Neural progenitor cell (in vitro differentiated cells): ENCODE measurements around the gene PLA2G6. TPM values are rescaled to one million over a fixed set of nuclear protein-coding genes. Genes with fewer than 3 reads are reported as not detected.

Experiments
- DNase-seq: peaks from one replicate; pipeline ENCODE4 v3.0.0-alpha.2; 2016; ENCODE audit warnings: low spot score
- H2AFZ ChIP-seq: fragments of 200-600 bp; sonication (generic); replicated peaks from 2 replicates; pipeline ENCODE4 v1.6.1; 2016; ENCODE audit warnings: antibody characterized with exemption
- H3F3A ChIP-seq: fragments of 200-600 bp; sonication (generic); 2 replicates; pipeline ENCODE4 v1.6.1; 2016; ENCODE audit warnings: antibody characterized with exemption, low read depth
- H3K27ac ChIP-seq: fragments of 200-600 bp; sonication (generic); 2 replicates; pipeline ENCODE4 v1.5.1; 2016; ENCODE audit warnings: mild to moderate bottlenecking
- H3K27me3 ChIP-seq: fragments of 200-600 bp; sonication (generic); 2 replicates; pipeline ENCODE4 v1.6.1; 2016; ENCODE audit warnings: mild to moderate bottlenecking, moderate library complexity
- H3K36me3 ChIP-seq: fragments of 200-600 bp; sonication (generic); 2 replicates; pipeline ENCODE4 v1.5.1; 2016
- H3K4me1 ChIP-seq: fragments of 200-600 bp; sonication (generic); 2 replicates; pipeline ENCODE4 v1.6.1; 2016; ENCODE audit warnings: mixed run types
- H3K4me2 ChIP-seq: fragments of 200-600 bp; sonication (generic); 2 replicates; pipeline ENCODE4 v1.6.1; 2016
- H3K4me3 ChIP-seq: fragments of 200-600 bp; sonication (generic); 2 replicates; pipeline ENCODE4 v1.5.1; 2016
- H3K79me2 ChIP-seq: fragments of 200-600 bp; sonication (generic); 2 replicates; pipeline ENCODE4 v1.6.1; 2016; ENCODE audit warnings: low read depth
- H3K9ac ChIP-seq: fragments of 200-600 bp; sonication (generic); 2 replicates; pipeline ENCODE4 v1.6.1; 2016
- H3K9me3 ChIP-seq: fragments of 200-600 bp; sonication (generic); 2 replicates; pipeline ENCODE4 v1.5.1; 2016; ENCODE audit warnings: low read depth
- H4K20me1 ChIP-seq: fragments of 200-600 bp; sonication (generic); 2 replicates; pipeline ENCODE4 v1.6.1; 2016; ENCODE audit warnings: low read depth
- H3K27ac Mint-ChIP-seq: 3 replicates; pipeline ENCODE4 v1.8.0; 2021; ENCODE audit warnings: mixed read lengths
- H3K27me3 Mint-ChIP-seq: 2 replicates; pipeline ENCODE4 v1.8.0; 2022; ENCODE audit warnings: low read depth, mild to moderate bottlenecking, inconsistent platforms, moderate library complexity, mixed read lengths; ENCODE audit not compliant: insufficient read depth
- H3K36me3 Mint-ChIP-seq: 3 replicates; pipeline ENCODE4 v1.8.0; 2021; ENCODE audit warnings: mixed read lengths
- H3K4me1 Mint-ChIP-seq: 3 replicates; pipeline ENCODE4 v1.8.0; 2021; ENCODE audit warnings: mixed read lengths
- H3K4me3 Mint-ChIP-seq: 3 replicates; pipeline ENCODE4 v1.8.0; 2021; ENCODE audit warnings: mild to moderate bottlenecking, moderate library complexity, mixed read lengths
- H3K9me3 Mint-ChIP-seq: 3 replicates; pipeline ENCODE4 v1.8.0; 2020; ENCODE audit warnings: mixed read lengths
- EZH2 ChIP-seq: fragments of 200-600 bp; sonication (generic); IDR thresholded peaks from 2 replicates; pipeline ENCODE4 v1.6.1; 2017; ENCODE audit warnings: antibody characterized with exemption, mild to moderate bottlenecking, moderate library complexity
- EZH2phosphoT487 ChIP-seq: fragments of 200-600 bp; sonication (generic); IDR thresholded peaks from 2 replicates; pipeline ENCODE4 v1.6.1; 2017; ENCODE audit warnings: antibody characterized with exemption
- total RNA-seq: library from RNA; depleted of rRNA; stranded (reverse); fragments of >200 nt; gene quantifications from 2 replicates; pipeline ENCODE4 v1.2.3, GENCODE V29; 2015; ENCODE audit warnings: low replicate concordance
- TF ChIP-seq, protein P1 (sequence below): fragments of 200-600 bp; sonication (generic); IDR thresholded peaks from 2 replicates; pipeline ENCODE4 v1.5.1; 2017; ENCODE audit warnings: antibody characterized with exemption, mild to moderate bottlenecking

The PLA2G6 gene
- total RNA-seq, 1 donor from 2014 or later = 20.1 TPM

DNA sequence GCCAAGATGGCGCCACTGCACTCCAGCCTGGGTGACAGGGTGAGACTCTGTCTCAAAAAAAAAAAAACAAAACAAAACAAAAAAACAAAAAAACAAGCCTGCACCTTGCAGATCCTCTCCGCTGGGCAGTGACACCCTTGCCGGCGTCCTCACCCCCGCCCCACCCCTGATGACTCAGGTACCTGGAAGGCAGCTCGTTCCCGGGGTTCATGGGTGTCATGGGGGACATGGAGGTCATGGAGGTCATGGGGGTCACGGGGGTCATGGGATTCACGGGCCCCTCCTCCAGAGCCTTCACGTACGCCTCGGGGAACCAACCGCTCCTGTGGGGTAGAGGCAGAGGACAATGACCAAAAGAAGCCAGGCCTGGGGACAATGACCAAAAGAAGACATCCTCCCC lies 94.7 kb downstream of the PLA2G6 start:
- Histone ChIP-seq H3K4me3 (no peak overlapping the region), H4K20me1 (no peaks in the 10 kb centered on the region), H3F3A (peaks cover 36% of the 10 kb centered on the region), H3K36me3 (no peaks in the 10 kb centered on the region), H3K79me2 (no peaks in the 10 kb centered on the region), H3K4me1 (peaks cover 40% of the 10 kb centered on the region), H2AFZ (no peak overlapping the region), H3K9me3 (no peaks in the 10 kb centered on the region), H3K27me3 (peaks cover 20% of the 10 kb centered on the region), H3K27ac (no peak overlapping the region), H3K4me2 (no peak overlapping the region), H3K9ac (no peak overlapping the region)
- Mint-ChIP-seq H3K36me3 (no peaks in the 10 kb centered on the region), H3K4me1 (peaks cover 9% of the 10 kb centered on the region), H3K4me3 (no peak overlapping the region), H3K27ac (no peak overlapping the region), H3K27me3 (peaks cover 7% of the 10 kb centered on the region), H3K9me3 (no peaks in the 10 kb centered on the region)
- no peak for DNase-seq
- no peak for TF ChIP-seq EZH2
- no peak for TF ChIP-seq EZH2phosphoT487
- TF ChIP-seq, protein P1, sequence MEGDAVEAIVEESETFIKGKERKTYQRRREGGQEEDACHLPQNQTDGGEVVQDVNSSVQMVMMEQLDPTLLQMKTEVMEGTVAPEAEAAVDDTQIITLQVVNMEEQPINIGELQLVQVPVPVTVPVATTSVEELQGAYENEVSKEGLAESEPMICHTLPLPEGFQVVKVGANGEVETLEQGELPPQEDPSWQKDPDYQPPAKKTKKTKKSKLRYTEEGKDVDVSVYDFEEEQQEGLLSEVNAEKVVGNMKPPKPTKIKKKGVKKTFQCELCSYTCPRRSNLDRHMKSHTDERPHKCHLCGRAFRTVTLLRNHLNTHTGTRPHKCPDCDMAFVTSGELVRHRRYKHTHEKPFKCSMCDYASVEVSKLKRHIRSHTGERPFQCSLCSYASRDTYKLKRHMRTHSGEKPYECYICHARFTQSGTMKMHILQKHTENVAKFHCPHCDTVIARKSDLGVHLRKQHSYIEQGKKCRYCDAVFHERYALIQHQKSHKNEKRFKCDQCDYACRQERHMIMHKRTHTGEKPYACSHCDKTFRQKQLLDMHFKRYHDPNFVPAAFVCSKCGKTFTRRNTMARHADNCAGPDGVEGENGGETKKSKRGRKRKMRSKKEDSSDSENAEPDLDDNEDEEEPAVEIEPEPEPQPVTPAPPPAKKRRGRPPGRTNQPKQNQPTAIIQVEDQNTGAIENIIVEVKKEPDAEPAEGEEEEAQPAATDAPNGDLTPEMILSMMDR = no peak

DNA sequence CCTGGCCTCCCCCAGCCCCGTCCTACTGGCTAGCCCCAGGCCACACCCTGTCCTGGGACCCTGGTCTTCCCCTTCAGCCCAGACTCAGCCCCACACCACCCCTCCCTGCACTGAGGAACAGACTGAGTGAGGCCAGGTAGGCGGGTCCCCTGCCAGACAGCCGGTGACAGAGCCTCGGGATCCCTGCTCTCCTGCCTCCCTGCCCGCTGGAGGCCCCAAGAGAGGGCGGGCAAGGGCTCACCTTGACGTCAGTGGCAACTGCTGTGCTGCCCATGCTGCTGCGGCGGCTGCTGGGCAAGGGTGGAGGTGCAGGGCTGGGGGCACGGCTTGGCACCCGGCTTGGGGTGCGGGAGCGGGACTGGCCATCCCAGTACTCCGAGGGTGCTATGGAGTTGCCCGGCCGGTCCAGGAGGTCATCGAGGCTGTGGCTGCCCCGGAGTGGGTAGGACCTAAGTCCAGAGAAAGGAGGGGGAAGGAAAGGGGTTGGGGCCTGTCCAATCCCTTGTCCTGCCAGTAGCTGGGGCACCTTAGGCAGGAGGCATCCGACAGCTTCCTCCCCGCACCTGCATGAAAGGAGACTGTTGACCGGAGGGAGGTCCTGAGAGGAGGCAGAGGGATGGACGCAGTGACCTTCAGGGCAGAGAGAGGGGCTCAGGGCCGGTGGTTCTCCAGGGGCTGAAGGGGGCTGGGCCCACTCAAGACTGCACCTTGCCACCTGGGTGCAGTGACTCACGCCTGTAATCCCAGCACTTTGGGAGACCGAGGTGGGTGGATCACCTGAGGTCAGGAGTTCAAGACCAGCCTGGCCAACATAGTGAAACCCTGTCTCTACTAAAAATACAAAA lies 95.4 kb downstream of the PLA2G6 start:
- no peak for DNase-seq
- Histone ChIP-seq H3F3A (peaks cover 37% of the 10 kb centered on the region), H3K9ac (no peak overlapping the region), H3K79me2 (no peaks in the 10 kb centered on the region), H3K4me2 (no peak overlapping the region), H3K27ac (no peak overlapping the region), H3K36me3 (no peaks in the 10 kb centered on the region), H3K27me3 (peaks cover 27% of the 10 kb centered on the region), H2AFZ (no peak overlapping the region), H4K20me1 (no peaks in the 10 kb centered on the region), H3K4me3 (no peak overlapping the region), H3K9me3 (no peaks in the 10 kb centered on the region), H3K4me1 (peaks cover 45% of the 10 kb centered on the region)
- Mint-ChIP-seq H3K27me3 (peaks cover 7% of the 10 kb centered on the region), H3K4me1 (peaks cover 9% of the 10 kb centered on the region), H3K27ac (no peak overlapping the region), H3K4me3 (no peak overlapping the region), H3K36me3 (no peaks in the 10 kb centered on the region), H3K9me3 (no peaks in the 10 kb centered on the region)
- TF ChIP-seq, protein P1 = no peak

DNA sequence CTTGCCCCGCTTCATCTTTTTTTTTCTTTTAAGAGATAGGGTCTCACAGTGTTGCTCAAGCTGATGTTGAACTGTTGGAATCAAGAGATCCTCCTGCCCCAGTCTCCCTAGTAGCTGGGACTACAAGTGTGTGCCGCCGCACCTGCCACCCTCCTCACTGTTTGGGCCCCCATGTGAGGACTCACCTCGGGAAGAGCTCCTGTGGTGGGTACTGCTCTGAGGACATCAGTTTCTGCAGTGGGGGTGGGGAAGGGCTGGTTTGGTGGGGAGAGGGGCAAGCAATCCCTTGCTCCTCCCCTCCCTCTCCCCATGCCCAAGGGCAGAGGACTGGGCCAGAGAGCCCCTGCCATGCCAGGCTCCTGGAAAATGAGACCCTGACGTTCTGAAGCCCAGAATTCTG lies 96.1 kb downstream of the PLA2G6 start:
- H4K20me1 ChIP-seq = no peaks in the 10 kb centered on the region
- no peak for DNase-seq
- peaks cover 45% of the 10 kb centered on the region for H3K4me1 ChIP-seq
- no peak overlapping the region for H3K27ac ChIP-seq
- H3K4me3 ChIP-seq = no peak overlapping the region
- no peaks in the 10 kb centered on the region for H3K79me2 ChIP-seq
- H3F3A ChIP-seq = peaks cover 38% of the 10 kb centered on the region
- no peak overlapping the region for H3K4me2 ChIP-seq
- no peak overlapping the region for H3K4me3 Mint-ChIP-seq
- no peak overlapping the region for H3K9ac ChIP-seq
- H3K4me1 Mint-ChIP-seq = peaks cover 9% of the 10 kb centered on the region
- H3K9me3 ChIP-seq = no peaks in the 10 kb centered on the region
- H3K36me3 ChIP-seq = no peaks in the 10 kb centered on the region
- H2AFZ ChIP-seq = no peak overlapping the region
- TF ChIP-seq EZH2phosphoT487 = no peak
- TF ChIP-seq EZH2 = no peak
- TF ChIP-seq, protein P1 = no peak
- peaks cover 7% of the 10 kb centered on the region for H3K27me3 Mint-ChIP-seq
- H3K9me3 Mint-ChIP-seq = no peaks in the 10 kb centered on the region
- no peak overlapping the region for H3K27ac Mint-ChIP-seq
- no peaks in the 10 kb centered on the region for H3K36me3 Mint-ChIP-seq
- peaks cover 34% of the 10 kb centered on the region for H3K27me3 ChIP-seq
